ENCODE results near the gene SS18L1.

The SS18L1 gene

DNA sequence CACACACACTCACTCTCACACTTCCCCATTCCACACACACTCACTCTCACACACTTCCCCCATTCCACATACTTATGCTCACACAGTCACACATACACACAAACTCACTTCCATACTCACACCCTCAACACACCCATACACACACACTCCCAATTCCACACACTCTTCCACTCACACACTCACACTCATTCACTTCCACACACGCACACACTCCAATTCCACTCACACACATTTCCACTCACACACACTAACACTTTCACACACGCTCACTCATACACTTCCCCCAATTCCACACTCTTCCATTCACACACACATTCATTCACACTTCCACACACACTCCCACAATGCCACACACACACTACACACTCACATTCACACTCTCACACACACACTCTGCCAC is 86.7 kb downstream of the SS18L1 start:
- Histone ChIP-seq H3K27ac (no peak overlapping the region), H3K9ac (ENCODE audit: insufficient read length) (no peak overlapping the region), H3K9me3 (ENCODE audit: low read depth, low read length) (no peaks in the 10 kb centered on the region), H3K4me3 (no peak overlapping the region), H3K36me3 (ENCODE audit: insufficient read depth, low read length) (no peaks in the 10 kb centered on the region)
- TF ChIP-seq FOXP2 (optimal IDR thresholded peaks at IDR 0.05; ENCODE audit: control extremely low read depth, extremely low read length, insufficient read depth) = no peak
- DNase-seq (ENCODE audit: low read depth, low spot score) = no peak

DNA sequence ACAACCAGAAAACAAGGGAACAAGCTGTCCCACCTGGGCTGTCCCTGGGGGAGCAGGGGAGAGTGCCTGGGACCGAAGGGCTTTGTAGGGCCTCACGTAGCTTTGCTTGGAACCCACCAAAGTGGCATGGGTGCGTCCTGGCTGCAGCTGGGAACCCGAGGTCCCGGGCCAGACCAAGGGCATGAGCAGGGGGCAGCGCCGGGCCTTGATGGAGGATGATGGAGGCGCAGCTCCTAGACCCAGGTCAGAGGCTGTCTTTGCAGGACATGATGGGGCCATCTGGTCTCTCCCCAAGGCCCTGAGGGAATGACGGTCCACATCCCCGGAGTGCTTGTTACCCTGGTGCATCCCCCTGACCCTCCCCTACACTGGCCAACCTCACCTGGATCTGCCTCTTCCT is 87.1 kb downstream of the SS18L1 start:
- H3K4me3 ChIP-seq = no peak overlapping the region
- no peaks in the 10 kb centered on the region for H3K36me3 ChIP-seq (ENCODE audit: insufficient read depth, low read length)
- no peak overlapping the region for H3K9ac ChIP-seq (ENCODE audit: insufficient read length)
- DNase-seq (ENCODE audit: low read depth, low spot score) = no peak
- no peak overlapping the region for H3K27ac ChIP-seq
- no peak for TF ChIP-seq FOXP2 (optimal IDR thresholded peaks at IDR 0.05; ENCODE audit: control extremely low read depth, extremely low read length, insufficient read depth)
- no peaks in the 10 kb centered on the region for H3K9me3 ChIP-seq (ENCODE audit: low read depth, low read length)

DNA sequence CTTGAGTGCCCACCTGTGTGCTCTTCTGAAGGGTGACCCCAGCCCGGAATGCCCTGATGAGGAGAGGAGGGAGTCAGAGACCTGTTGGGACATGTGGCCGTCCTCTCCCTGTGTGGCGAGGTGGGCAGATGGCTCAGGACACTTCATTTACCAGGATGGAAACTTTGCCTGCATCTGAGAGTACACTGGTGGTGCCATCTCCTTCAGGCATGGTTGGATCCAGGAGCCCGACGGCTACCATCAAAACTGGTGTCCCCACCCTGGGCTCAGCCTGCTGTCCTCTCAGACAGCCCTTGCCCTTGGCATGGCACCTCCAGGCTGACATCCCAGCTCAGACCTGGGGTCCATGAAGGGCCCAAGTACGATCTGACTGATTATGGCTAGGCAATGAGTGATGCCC is 87.7 kb downstream of the SS18L1 start:
- TF ChIP-seq FOXP2 (optimal IDR thresholded peaks at IDR 0.05; ENCODE audit: control extremely low read depth, extremely low read length, insufficient read depth) (no peak), EZH2 (IDR thresholded peaks at IDR 0.05) (no peak), POLR2AphosphoS5 (IDR thresholded peaks at IDR 0.05; ENCODE audit: borderline replicate concordance, low read depth, low read length) (no peak)
- Histone ChIP-seq H3K27ac (no peak overlapping the region), H3K9me3 (ENCODE audit: low read depth, low read length) (no peaks in the 10 kb centered on the region), H3K36me3 (ENCODE audit: insufficient read depth, low read length) (no peaks in the 10 kb centered on the region), H3K9ac (ENCODE audit: insufficient read length) (no peak overlapping the region), H3K4me3 (no peak overlapping the region)
- no peak for DNase-seq (ENCODE audit: low read depth, low spot score)

Measured in SK-N-MC (cell line).